Gastrocnemius medialis (tissue), 4 donors: ENCODE results near the gene GPR3. TPM values are rescaled to one million over a fixed set of nuclear protein-coding genes. Genes with fewer than 3 reads are reported as not detected.

Experiments used
- ATAC-seq, 2 donors: fragments of 150-250 bp; one replicate each; pipeline ENCODE4 v1.9.1; 2016
- DNase-seq, 2 donors: peaks; one replicate each; pipeline ENCODE4 v3.0.0-alpha.2; 2019
- H3K27ac ChIP-seq, 4 donors: fragments of 200-600 bp; sonication (generic); 1 replicate in 1 of 4; 2 replicates in 3 of 4; pipeline ENCODE4 v1.5.1; 2016 to 2018; ENCODE audit warnings: mild to moderate bottlenecking in 2 of 4, moderate library complexity in 1 of 4
- H3K27me3 ChIP-seq, 3 donors: fragments of 200-600 bp; sonication (generic) in 2 of 3; 1 replicate in 1 of 3; 2 replicates in 2 of 3; pipeline versions ENCODE4 v1.5.1 to v1.6.0; 2016 to 2019; ENCODE audit warnings: mild to moderate bottlenecking in 1 of 3, moderate library complexity in 1 of 3
- H3K36me3 ChIP-seq, 2 donors: fragments of 200-600 bp; sonication (generic) in 1 of 2; one replicate each; pipeline ENCODE4 v1.5.1; 2017 to 2018
- H3K4me1 ChIP-seq, 2 donors: fragments of 200-600 bp; sonication (generic) in 1 of 2; one replicate each; pipeline ENCODE4 v1.5.1; 2016 to 2017; ENCODE audit warnings: mild to moderate bottlenecking in 2 of 2
- H3K4me3 ChIP-seq, 4 donors: fragments of 200-600 bp; sonication (generic) in 3 of 4; 1 replicate in 1 of 4; 2 replicates in 3 of 4; pipeline ENCODE4 v1.5.1; 2016 to 2019; ENCODE audit warnings: mild to moderate bottlenecking in 2 of 4
- H3K9me3 ChIP-seq, 3 donors: fragments of 200-600 bp; sonication (generic) in 2 of 3; 1 replicate in 1 of 3; 2 replicates in 2 of 3; pipeline ENCODE4 v1.5.1; 2016 to 2019
- CTCF ChIP-seq, 5 experiments: fragments of 450-650 bp in 3 of 5; fragments of 200-600 bp in 2 of 5; sonication (generic) in 2 of 5; IDR thresholded peaks in 4 of 5; conservative IDR thresholded peaks in 1 of 5; 1 replicate in 4 of 5; 2 replicates in 1 of 5; pipeline ENCODE4 v1.5.1; 2016 to 2019; ENCODE audit warnings: antibody characterized with exemption in 5 of 5, mild to moderate bottlenecking in 3 of 5, moderate library complexity in 3 of 5
- POLR2A ChIP-seq, 2 donors: fragments of 450-650 bp; IDR thresholded peaks; one replicate each; pipeline ENCODE4 v1.6.1; 2017; ENCODE audit warnings: antibody characterized with exemption in 2 of 2, mild to moderate bottlenecking in 2 of 2, moderate library complexity in 2 of 2
- in situ Hi-C, 4 donors: fragments of 200-750 bp; cut with MboI; loops; one replicate each; pipeline versions ENCODE4 v1.15.0 to v1.8.0; 2017; ENCODE audit warnings: low sequenced_read_pairs in 4 of 4
- intact Hi-C: fragments of 100-400 bp; cut with DNase I; formaldehyde crosslinking; loops from one replicate; pipeline ENCODE4 v1.15.1; 2023; ENCODE audit warnings: low total_unique reads
- total RNA-seq, 4 donors: library from RNA; depleted of rRNA; stranded (reverse); fragments of >200 nt; gene quantifications; one replicate each; pipeline versions ENCODE4 v1.1.0 to v1.2.3, GENCODE V29; 2016

The GPR3 gene
- total RNA-seq, 4 donors from 2014 or later: 0.23 to 0.51 (median 0.35) TPM; not detected in 1

GRCh38 chr1:27416387-27417111 is 24.1 kb downstream of the GPR3 start:
- Histone ChIP-seq H3K36me3 (peaks cover 0 to 59% of the 10 kb centered on the region in 2 donors), H3K27me3 (no peaks in the 10 kb centered on the region), H3K4me3 (no peak overlapping the region), H3K9me3 (no peaks in the 10 kb centered on the region), H3K27ac (peak overlapping the region in 3 of 4 donors; percentile 77 to 86 (median 81)), H3K4me1 (peaks cover 33 to 47% of the 10 kb centered on the region in 2 donors)
- in situ Hi-C loops: loop anchor here in 2 of 4 donors (25.0 kb wide), 1 partner anchor 96 kb away; no protein-coding TSS in a partner anchor
- ATAC-seq: peak; percentile 41 to 47
- intact Hi-C loops: loop anchor here (5.0 kb wide), 1 partner anchor 191 kb away; no protein-coding TSS in a partner anchor
- TF ChIP-seq POLR2A (IDR thresholded peaks at IDR 0.05) (no peak), CTCF (IDR thresholded peaks at IDR 0.05 in 4 of 5, conservative IDR thresholded peaks at IDR 0.05 in 1 of 5) (peak; percentile 38 to 71 (median 70))
- DNase-seq: no peak

DNA sequence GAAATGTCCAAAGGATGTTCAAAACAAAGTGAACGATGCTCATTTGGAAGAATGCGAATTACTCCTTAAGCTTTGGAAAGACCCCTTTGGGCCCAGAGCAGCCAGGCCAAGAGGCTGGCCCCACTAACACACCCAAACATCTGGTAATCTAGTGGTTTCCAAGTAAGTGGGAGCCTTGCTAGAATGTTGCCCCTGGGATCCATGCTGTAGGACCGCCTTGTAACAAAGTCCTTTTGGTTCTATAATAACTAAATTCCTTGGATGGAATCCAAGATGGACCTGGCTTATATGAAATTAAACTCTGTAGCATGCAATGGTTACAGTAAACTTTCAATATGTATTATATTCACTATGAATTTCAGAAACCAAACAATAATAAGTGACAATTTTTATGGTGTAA is 25.3 kb downstream of the GPR3 start:
- no peak overlapping the region for H3K4me3 ChIP-seq
- TF ChIP-seq CTCF (IDR thresholded peaks at IDR 0.05 in 4 of 5, conservative IDR thresholded peaks at IDR 0.05 in 1 of 5) (no peak), POLR2A (IDR thresholded peaks at IDR 0.05) (no peak)
- ATAC-seq (no peak), DNase-seq (no peak)
- H3K4me1 ChIP-seq: peaks cover 35 to 49% of the 10 kb centered on the region in 2 donors
- peaks cover 0 to 48% of the 10 kb centered on the region in 2 donors for H3K36me3 ChIP-seq
- intact Hi-C loops (loop anchor here (2.0 to 5.0 kb wide), 2 partner anchors 73 to 190 kb away; partner anchors contain the start of gene WASF2), in situ Hi-C loops (loop anchor here in 2 of 4 donors (25.0 kb wide), 1 partner anchor 95 kb away; no protein-coding TSS in a partner anchor)
- H3K27ac ChIP-seq: peak overlapping the region; percentile 77 to 86 (median 81)
- H3K27me3 ChIP-seq: no peaks in the 10 kb centered on the region
- no peaks in the 10 kb centered on the region for H3K9me3 ChIP-seq

GRCh38 chr1:27418326-27419185 is 26.1 kb downstream of the GPR3 start:
- DNase-seq (peak; percentile 80 to 90), ATAC-seq (peak; percentile 97 to 98)
- Histone ChIP-seq H3K4me1 (peaks cover 36 to 43% of the 10 kb centered on the region in 2 donors), H3K36me3 (peaks cover 0 to 39% of the 10 kb centered on the region in 2 donors), H3K27me3 (no peaks in the 10 kb centered on the region), H3K4me3 (no peak overlapping the region), H3K9me3 (no peaks in the 10 kb centered on the region), H3K27ac (peak overlapping the region; percentile 77 to 86 (median 81))
- intact Hi-C loops: loop anchor here (2.0 to 5.0 kb wide), 2 partner anchors 72 to 189 kb away; partner anchors contain the start of gene WASF2
- in situ Hi-C loops: loop anchor here in 2 of 4 donors (25.0 kb wide), 1 partner anchor 94 kb away; no protein-coding TSS in a partner anchor
- no peak for TF ChIP-seq CTCF (IDR thresholded peaks at IDR 0.05 in 4 of 5, conservative IDR thresholded peaks at IDR 0.05 in 1 of 5)
- TF ChIP-seq POLR2A (IDR thresholded peaks at IDR 0.05): no peak

DNA sequence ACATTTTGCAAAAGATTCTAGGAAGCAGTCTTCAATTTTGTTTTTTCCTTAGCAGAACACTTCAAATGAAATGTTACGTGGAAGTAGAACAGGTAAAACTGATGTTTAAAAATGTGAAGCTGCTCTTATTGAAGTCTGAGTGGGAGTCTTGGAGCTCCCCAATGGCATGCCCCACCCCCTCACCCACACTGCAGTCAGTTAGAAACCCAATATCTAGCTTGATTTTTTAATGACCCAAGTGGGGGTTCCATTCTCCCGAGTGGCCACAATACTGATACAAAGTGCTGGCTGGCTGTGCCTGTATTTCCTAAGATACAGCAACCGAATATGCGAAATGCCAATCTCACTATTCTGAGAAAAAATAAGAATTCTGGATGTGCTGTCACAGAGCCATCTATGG is 31.3 kb downstream of the GPR3 start:
- DNase-seq: no peak
- peak overlapping the region in 1 of 4 donors; percentile 35 for H3K27ac ChIP-seq
- intact Hi-C loops: no loop called here
- peaks cover 0 to 5% of the 10 kb centered on the region in 2 donors for H3K36me3 ChIP-seq
- H3K9me3 ChIP-seq: no peaks in the 10 kb centered on the region
- ATAC-seq: no peak
- TF ChIP-seq CTCF (IDR thresholded peaks at IDR 0.05 in 4 of 5, conservative IDR thresholded peaks at IDR 0.05 in 1 of 5) (no peak), POLR2A (IDR thresholded peaks at IDR 0.05) (no peak)
- peaks cover 38 to 47% of the 10 kb centered on the region in 2 donors for H3K4me1 ChIP-seq
- no peak overlapping the region for H3K4me3 ChIP-seq
- H3K27me3 ChIP-seq: no peaks in the 10 kb centered on the region
- in situ Hi-C loops: loop anchor here in 3 of 4 donors (10.0 to 25.0 kb wide), 2 partner anchors 51 to 89 kb away; no protein-coding TSS in a partner anchor
